ENCODE results near the gene GNAS.
A peak's percentile ranks its signal among the peaks of the same experiment; 100 is the strongest.

The GNAS gene

DNA sequence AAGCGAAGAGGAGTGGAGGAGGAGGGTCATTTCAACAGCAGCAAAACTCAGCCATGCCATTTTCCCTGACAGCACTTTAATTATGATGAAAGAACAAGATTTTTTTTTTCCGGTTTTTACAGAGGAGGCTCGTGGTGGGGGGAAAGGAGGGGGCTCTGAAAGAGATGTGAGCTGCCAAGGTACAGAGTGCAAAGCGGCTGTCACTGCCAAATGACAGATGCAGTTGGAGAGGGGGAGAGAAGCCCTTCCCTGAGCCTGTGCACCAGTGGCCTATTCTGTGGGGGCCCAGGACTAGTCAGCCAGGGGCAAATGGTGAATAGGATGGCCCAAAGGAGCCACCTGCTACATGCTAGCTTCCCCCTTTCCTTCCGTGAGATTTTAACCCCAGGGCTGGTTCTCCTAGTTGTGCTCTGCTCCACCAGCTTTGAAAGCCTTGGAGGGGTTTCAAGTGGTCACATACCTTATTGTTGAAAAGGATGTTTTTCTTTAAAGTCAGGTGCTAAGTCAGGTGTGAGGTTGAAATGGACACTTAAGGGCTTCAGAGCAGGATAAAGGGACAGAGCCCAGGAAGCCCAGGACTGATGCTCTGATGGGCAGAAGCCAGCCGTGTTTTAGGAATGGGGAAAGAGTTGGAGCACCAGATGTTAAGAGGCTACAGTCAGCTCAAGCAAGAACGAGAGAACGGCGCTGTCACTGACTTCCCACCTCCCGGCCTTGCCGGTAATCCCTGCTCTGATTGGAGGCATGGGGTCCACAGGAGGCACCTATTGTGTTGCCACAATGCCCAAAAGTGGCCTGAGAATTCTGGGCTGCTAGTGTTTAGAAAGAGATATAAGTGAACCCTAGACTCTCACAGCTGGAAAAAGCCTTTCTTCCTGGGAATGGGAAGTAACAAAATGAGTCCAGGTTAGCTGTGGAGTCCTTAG lies 24.8 kb downstream of the GNAS start:
- no peak for DNase-seq (ENCODE audit: low read depth)
- H3K4me3 ChIP-seq (replicated peaks; ENCODE audit: low read depth, low read length): no peak overlapping the region
- TF ChIP-seq, protein P1, sequence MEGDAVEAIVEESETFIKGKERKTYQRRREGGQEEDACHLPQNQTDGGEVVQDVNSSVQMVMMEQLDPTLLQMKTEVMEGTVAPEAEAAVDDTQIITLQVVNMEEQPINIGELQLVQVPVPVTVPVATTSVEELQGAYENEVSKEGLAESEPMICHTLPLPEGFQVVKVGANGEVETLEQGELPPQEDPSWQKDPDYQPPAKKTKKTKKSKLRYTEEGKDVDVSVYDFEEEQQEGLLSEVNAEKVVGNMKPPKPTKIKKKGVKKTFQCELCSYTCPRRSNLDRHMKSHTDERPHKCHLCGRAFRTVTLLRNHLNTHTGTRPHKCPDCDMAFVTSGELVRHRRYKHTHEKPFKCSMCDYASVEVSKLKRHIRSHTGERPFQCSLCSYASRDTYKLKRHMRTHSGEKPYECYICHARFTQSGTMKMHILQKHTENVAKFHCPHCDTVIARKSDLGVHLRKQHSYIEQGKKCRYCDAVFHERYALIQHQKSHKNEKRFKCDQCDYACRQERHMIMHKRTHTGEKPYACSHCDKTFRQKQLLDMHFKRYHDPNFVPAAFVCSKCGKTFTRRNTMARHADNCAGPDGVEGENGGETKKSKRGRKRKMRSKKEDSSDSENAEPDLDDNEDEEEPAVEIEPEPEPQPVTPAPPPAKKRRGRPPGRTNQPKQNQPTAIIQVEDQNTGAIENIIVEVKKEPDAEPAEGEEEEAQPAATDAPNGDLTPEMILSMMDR (IDR thresholded peaks at IDR 0.05; ENCODE audit: low read length, missing control alignments): no peak

DNA sequence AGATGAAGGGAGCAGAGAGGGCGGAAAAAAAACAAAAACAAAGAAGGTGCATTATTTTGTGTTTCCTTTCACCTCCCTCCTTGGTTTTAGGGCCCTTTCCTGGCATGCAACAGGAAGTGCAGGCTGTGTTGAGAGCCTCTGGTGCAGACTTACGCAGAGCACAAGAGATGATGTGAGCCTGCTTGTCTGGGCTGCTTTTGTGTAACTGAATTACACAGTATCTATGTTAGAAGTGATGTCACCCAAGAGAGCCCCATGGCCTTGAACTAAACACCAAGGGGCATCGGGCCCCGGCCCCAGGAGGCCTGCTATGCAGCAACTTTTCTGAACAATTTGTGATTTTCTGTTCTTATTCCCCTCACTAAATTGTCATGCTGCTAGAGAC lies 25.5 kb downstream of the GNAS start:
- H3K4me3 ChIP-seq (replicated peaks; ENCODE audit: low read depth, low read length): no peak overlapping the region
- no peak for DNase-seq (ENCODE audit: low read depth)
- TF ChIP-seq, protein P1 (IDR thresholded peaks at IDR 0.05; ENCODE audit: low read length, missing control alignments): no peak

DNA sequence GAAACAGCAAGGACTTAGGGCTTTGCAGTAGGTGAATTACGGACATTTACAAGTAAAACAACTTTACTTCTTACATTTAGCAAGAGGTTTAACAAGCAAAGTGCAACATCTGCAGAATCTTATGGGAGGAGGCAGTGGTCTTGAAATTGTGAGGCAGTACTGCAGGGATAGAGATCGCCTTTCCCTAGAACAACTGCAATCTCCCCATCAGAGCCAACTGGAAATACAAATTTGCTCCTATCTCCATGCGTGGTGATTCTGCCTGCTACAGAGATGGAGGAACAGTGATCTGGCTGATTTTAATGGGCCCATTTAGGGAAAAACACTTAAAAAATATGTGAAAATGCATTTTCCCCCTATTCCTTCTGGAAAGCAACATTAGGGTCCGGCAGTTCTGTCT lies 25.9 kb downstream of the GNAS start:
- DNase-seq (ENCODE audit: low read depth): no peak
- TF ChIP-seq, protein P1 (IDR thresholded peaks at IDR 0.05; ENCODE audit: low read length, missing control alignments): no peak
- no peak overlapping the region for H3K4me3 ChIP-seq (replicated peaks; ENCODE audit: low read depth, low read length)

DNA sequence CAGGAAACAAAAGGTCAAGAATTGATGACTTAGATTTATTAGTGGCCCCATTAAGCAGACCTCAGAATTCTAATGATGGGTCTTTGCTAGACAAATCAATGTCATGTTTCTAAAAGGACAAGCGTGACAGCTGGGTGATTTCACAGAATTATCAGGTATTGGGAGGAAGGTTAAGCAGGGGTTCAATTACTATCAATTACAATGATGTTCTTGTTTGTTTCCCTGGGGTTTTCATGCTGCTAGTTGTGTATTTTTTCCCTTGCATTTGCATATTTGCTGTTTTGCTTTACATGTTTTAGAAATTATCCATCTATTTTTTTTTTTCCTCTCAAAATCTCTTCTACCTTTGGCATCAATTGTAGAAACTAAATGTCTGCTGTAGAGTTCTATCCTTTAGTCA lies 27.9 kb downstream of the GNAS start:
- DNase-seq (ENCODE audit: low read depth): no peak
- TF ChIP-seq, protein P1 (IDR thresholded peaks at IDR 0.05; ENCODE audit: low read length, missing control alignments): no peak
- no peak overlapping the region for H3K4me3 ChIP-seq (replicated peaks; ENCODE audit: low read depth, low read length)

GRCh38 chr20:58880994-58881752 lies 28.7 kb downstream of the GNAS start:
- no peak for DNase-seq (ENCODE audit: low read depth)

DNA sequence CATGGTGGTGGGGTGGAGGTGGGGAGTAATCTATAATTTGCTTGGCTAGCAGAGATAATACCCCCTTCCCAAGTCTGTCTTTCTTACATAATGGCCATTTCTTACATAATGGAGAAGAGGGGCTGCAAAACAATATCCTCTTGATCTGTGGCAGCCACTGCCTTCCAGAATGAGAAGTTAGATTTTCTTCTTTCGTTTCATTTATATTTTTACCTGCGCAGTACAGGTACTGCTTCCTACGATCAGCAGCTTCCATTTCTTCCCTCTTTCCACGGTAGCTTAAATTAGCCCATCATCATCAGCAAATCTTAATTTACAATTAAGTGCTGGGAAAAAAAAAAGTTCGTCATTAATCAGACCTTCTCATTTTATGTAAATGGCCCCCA lies 30.2 kb downstream of the GNAS start:
- no peak overlapping the region for H3K4me3 ChIP-seq (replicated peaks; ENCODE audit: low read depth, low read length)
- DNase-seq (ENCODE audit: low read depth): no peak
- TF ChIP-seq, protein P1 (IDR thresholded peaks at IDR 0.05; ENCODE audit: low read length, missing control alignments): no peak

More at GRCh38 chr20:58880994-58881752, 28.7 kb downstream of the GNAS start:
- H3K4me3 ChIP-seq (replicated peaks; ENCODE audit: low read depth, low read length): no peak overlapping the region
- TF ChIP-seq, protein P1 (IDR thresholded peaks at IDR 0.05; ENCODE audit: low read length, missing control alignments): peak; percentile 25

Measured in fibroblast of pulmonary artery (primary cell).